IPS-15b (cell line): ENCODE results near the gene IL9.
"Not testable (repeated sequence)": the region's sequence is repeated elsewhere in the genome, so short reads cannot be mapped to it uniquely, and the experiment has no call there.

Experiments
- H3K27me3 ChIP-seq: one replicate; pipeline ENCODE4 v1.6.1; 2013; ENCODE audit warnings: low read length; ENCODE audit not compliant: control insufficient read depth, insufficient read depth
- H3K36me3 ChIP-seq: one replicate; pipeline ENCODE4 v1.6.1; 2013; ENCODE audit warnings: low read length; ENCODE audit not compliant: control insufficient read depth, insufficient read depth
- H3K4me1 ChIP-seq: one replicate; pipeline ENCODE4 v1.6.1; 2013; ENCODE audit warnings: mild to moderate bottlenecking, low read length; ENCODE audit not compliant: control insufficient read depth, insufficient read depth
- H3K4me3 ChIP-seq: one replicate; pipeline ENCODE4 v1.5.1; 2013; ENCODE audit warnings: low read depth, low read length
- H3K9ac ChIP-seq: one replicate; pipeline ENCODE4 v1.6.1; 2013; ENCODE audit warnings: low read depth, mild to moderate bottlenecking, low read length
- H3K9me3 ChIP-seq: one replicate; pipeline ENCODE4 v1.6.1; 2013; ENCODE audit warnings: mild to moderate bottlenecking, low read length; ENCODE audit not compliant: control insufficient read depth, insufficient read depth

IL9 gene

DNA sequence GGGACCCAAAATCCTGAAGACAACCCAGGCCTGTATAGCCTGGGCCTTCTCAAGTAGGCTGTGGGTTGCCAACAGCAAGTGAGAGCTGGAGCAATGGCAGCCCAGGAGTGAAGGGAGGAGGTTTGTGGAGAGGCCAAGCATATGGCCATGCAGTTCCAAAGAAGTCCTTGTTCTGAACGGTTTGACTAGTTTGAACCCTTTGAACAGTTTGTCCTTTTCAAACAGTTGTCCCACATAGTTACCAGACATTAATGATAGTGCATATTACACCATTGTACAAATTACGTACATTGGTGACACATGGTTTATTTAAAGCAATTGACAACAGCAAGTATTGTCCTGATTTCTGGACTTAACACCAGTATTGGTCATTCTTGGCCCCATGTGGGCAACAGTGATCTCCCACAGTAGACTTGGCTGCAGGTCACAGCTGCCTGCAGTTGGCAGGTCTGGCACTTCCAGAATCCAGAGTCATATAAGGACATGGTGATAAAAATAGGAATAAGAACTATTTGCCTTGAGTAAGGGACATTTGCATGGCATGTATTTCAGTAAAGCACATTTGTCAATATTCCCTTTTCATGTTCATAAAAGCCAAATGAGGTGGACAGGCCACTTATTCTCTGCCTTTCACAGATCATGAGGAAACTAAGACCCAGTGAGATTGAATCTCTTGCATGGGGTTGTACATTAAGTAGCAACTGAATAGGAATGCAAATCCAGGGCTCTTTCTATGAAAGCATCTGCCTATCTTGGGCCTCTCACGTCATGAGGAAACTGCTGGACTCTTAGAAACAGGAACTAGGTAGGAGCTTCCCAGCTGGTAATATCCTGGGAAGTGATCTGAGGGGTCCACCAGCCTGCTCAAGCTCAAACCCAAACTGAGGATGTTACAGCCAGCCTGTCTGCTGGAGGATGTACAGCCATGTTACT is 30.9 kb downstream of the IL9 start:
- no peak overlapping the region for H3K4me3 ChIP-seq
- no peaks in the 10 kb centered on the region for H3K27me3 ChIP-seq
- H3K4me1 ChIP-seq = no peaks in the 10 kb centered on the region
- no peak overlapping the region for H3K9ac ChIP-seq
- H3K36me3 ChIP-seq = no peaks in the 10 kb centered on the region
- H3K9me3 ChIP-seq = no peaks in the 10 kb centered on the region

DNA sequence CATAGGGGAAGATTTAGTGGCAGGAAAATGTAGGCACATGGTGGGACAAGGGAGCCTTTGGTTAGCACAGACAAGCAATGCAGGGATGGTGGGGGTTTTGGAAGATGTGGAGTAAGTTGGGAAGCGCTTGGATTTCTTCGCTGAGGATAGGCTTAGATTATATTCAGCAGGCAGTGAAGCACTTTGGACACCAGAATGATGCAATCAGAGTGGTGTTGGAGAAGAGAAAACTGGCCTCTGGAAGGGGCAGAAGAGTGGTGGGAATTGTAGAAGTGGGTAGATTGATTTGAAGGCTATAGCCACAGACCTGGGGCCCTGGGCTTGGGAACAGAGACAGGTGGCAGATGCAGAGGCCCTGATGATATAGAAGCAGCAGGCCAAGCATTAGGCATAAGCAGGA is 32.9 kb downstream of the IL9 start:
- Histone ChIP-seq H3K4me1 (no peaks in the 10 kb centered on the region), H3K9ac (no peak overlapping the region), H3K4me3 (no peak overlapping the region), H3K27me3 (no peaks in the 10 kb centered on the region), H3K9me3 (no peaks in the 10 kb centered on the region), H3K36me3 (no peaks in the 10 kb centered on the region)

DNA sequence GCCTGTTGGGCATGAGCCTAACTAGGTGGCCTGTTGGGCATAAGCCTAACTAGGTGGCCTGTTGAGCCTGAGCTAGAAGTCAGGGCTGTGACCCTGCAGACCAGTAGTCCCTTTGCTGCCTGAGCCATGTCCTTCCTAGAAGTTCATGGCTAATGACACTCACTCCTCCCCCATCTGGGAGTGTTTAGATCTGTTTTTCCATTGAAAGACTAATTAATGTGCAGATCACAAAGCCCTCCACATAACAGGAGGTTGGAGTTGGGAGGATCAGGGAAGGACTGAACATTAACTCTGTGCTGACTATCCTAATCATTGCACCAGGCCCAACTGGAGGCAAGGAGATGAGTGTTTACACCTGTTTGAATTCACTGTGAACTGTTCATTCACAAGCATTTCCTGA is 33.6 kb downstream of the IL9 start:
- Histone ChIP-seq H3K9me3 (no peaks in the 10 kb centered on the region), H3K9ac (no peak overlapping the region), H3K4me3 (no peak overlapping the region), H3K36me3 (no peaks in the 10 kb centered on the region), H3K4me1 (no peaks in the 10 kb centered on the region), H3K27me3 (no peaks in the 10 kb centered on the region)

DNA sequence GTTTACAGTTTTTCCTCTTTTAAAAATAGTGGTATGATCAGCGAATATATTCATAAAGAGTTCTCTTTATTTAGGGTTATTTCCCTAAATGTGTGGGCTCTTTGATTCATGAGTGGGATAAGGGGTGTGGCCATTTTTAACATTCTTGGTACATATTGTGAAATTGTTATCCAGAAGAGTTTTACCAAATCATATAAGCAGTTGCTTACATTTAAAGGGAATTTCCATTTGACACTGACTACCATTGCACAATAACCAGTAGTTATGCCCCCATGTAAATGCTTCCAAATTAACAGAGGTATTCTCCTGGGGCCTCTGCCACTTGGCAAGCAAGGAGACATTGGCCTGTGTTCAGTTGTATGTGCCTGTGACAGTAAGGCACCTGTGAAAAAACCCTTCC is 34.0 kb downstream of the IL9 start:
- Histone ChIP-seq H3K9me3 (no peaks in the 10 kb centered on the region), H3K9ac (no peak overlapping the region), H3K27me3 (no peaks in the 10 kb centered on the region), H3K4me1 (no peaks in the 10 kb centered on the region), H3K4me3 (no peak overlapping the region), H3K36me3 (no peaks in the 10 kb centered on the region)

DNA sequence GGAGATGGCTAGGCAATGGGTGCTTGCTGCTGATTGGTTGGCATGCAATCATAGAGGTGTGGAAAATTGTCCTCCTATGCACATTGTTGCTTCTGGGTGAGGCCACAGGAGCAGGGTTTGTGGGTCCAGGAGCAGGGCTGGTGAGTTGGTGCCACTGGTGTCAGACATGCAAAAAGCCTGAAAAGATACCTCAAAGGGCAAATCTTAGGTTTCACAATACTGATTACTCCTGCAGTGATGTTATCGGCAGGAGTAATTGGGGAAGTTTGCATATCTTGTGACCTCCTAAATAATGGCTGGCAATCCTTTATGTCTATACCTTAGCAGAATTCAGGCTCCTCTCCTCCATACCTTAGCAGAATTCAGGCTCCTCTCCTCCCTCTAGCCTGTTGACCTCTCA is 36.0 kb downstream of the IL9 start:
- Histone ChIP-seq H3K4me1 (no peaks in the 10 kb centered on the region), H3K4me3 (no peak overlapping the region), H3K36me3 (no peaks in the 10 kb centered on the region), H3K27me3 (peaks cover 2% of the 10 kb centered on the region), H3K9ac (no peak overlapping the region), H3K9me3 (no peaks in the 10 kb centered on the region)

DNA sequence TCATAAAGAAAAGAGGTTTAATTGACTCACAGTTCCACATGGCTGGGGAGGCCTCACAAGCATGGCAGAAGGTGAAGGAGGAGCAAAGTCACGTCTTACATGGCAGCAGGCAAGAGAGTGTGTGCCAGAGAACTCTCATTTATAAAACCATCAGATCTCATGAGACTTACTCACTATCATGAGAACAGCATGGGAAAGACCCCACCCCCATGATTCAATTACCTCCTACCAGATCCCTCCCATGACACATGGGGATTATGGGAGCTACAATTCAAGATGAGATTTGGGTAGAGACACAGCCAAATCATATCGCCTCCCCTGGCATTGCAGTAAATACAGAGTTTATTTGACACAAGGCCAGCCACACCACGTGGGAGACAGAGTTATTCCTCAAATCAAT is 36.5 kb downstream of the IL9 start:
- not testable (repeated sequence) for H3K9ac ChIP-seq, H3K36me3 ChIP-seq, H3K4me1 ChIP-seq, H3K27me3 ChIP-seq, H3K4me3 ChIP-seq, H3K9me3 ChIP-seq

DNA sequence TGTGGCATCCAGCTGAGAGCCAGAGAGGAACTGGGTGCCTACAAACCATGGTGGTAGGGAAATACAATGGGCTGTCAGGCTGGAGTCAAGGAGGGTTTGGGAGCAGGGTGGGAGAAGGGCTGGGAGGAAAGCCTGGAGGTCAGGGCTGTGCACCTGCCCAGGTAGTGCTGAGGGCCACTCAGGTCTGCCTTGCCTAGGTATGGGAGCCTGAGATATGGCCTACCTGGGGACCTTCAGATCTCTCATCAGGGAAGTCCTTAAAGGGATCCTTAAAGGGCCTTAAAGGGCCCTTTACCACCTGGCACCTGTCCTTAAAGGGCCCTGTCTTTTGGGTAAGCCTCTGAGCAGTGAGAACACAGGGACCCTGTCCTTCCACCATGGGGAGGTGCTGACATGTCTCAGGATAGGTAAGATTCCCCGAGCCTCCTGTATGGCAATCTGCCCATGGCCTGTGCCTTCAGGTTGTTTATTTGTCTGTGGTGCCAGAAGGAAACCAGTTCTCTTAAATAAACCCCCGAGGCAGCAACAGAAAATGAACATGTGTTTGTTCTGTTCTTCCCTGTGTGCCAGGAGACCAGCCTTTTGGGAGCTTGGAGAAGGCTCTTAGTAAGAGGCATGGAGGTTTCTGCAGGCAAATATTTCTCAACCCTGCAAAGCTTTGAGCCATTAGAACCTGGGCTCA is 37.9 kb downstream of the IL9 start:
- Histone ChIP-seq H3K9me3 (no peaks in the 10 kb centered on the region), H3K27me3 (peaks cover 2% of the 10 kb centered on the region), H3K4me1 (no peaks in the 10 kb centered on the region), H3K4me3 (no peak overlapping the region), H3K36me3 (no peaks in the 10 kb centered on the region), H3K9ac (no peak overlapping the region)

DNA sequence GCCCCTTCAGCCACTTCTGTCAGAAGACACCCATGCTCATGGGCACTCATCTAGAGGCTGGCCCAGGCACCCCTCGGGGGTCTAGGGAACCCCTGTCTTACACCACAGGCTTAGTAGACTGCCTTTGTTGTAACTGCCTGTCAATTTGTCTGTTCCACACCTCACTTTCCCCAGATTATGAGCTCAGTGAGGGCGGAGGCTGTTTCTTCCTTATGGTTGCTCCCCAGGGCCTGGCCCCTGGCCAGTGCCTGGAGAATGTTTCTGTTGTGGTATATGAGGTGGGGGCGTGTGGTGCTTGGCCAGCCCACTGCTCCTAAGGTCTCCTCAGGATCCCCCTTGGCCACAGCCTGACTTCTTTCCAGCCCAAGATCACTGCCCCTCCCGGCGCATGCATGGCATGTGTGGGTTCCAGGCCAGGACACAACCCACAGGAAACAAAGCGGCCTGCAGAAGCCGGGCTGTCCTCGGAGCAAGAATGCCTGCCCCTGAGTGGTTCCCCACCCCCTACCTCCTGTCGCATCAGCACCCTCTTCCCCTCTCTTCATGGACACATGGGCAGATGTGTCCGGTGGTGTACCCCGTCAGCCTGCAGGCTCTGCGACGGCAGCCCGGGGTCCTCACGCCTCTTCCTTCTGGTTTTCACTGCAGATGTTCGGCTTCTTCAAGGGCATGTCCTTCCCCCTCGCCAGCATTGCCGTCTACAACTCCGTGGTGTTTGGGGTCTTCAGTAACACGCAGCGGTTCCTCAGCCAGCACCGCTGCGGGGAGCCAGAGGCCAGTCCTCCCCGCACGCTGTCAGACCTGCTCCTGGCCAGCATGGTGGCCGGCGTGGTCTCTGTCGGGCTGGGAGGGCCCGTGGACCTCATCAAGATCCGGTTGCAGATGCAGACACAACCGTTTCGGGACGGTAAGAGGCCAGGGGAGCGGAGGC is 43.5 kb downstream of the IL9 start:
- no peak overlapping the region for H3K9ac ChIP-seq
- no peaks in the 10 kb centered on the region for H3K4me1 ChIP-seq
- H3K36me3 ChIP-seq = no peaks in the 10 kb centered on the region
- no peaks in the 10 kb centered on the region for H3K9me3 ChIP-seq
- peaks cover 2% of the 10 kb centered on the region for H3K27me3 ChIP-seq
- no peak overlapping the region for H3K4me3 ChIP-seq

DNA sequence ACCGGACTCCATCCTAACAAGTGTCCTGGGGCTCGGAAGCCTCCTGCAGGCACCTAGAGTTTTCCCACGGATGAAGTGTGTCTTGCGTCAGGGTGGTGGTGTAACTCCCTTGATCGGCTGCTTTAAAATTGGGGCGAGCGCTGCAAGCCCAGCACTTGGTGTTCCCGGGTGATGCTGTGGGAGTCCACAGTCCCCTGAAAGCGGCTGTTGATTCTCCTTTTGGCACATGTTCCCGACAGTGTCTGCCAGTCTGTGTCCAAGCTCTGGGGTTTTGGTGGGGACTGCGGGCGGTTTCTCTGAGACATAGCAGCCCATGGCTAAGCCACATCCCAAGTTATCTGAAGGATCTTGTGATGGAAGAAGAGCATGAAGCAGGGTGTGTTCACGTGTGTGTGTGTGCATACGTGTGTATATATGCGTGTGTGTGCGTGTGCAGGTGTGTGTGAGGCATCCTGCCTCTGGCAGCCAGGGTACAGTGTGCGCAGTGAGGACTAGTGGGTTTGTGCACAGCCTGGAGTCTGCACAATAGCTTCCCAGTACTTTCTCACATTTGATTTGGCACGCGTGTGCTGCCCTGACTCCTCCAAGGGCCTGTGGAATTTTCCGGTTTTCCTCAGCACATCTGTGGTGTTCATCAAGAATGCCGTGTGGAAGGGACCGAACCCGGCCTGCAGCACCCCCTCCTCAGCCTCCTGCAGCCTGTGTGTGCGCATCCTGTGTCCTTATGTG is 44.3 kb downstream of the IL9 start:
- Histone ChIP-seq H3K4me3 (no peak overlapping the region), H3K9me3 (no peaks in the 10 kb centered on the region), H3K36me3 (no peaks in the 10 kb centered on the region), H3K27me3 (peaks cover 2% of the 10 kb centered on the region), H3K4me1 (no peaks in the 10 kb centered on the region), H3K9ac (no peak overlapping the region)

DNA sequence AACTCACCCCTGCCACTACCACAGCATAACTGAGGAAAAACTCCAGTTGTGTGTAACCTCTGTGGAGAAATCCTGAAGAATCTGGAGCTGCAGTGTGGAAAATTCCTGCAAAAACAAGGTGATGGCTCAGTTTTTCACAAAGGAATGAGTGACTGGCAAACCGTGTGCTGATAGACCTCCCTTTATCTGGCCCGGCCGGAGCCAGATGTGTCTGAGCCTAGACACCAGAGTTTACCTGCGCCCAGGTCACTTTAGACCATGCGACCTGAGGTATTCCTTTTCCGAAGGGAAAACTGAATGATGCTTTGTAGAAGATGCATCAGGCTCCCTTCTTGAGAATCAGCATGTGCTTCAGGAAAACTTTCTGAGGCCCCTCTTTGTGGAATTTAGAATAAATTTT is 45.0 kb downstream of the IL9 start:
- no peaks in the 10 kb centered on the region for H3K27me3 ChIP-seq

DNA sequence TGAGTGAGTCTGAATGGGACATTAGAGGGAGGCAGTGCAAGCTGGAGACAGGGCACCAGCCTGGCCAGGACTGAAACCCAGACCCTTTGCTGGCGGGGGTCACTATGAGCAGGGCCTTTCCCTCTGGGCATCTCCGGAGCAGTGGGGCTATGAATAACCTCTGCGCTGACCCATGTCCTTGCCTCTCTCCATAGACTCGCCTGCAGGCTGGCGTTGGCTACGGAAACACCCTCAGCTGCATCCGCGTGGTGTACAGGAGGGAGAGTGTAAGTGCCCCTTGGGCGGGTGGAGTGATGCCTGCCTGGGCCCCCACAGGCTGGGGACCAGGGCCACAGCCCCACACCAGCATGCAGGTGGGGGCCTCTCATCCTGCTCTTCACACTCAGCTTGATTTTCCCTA is 45.4 kb downstream of the IL9 start:
- no peaks in the 10 kb centered on the region for H3K9me3 ChIP-seq
- no peaks in the 10 kb centered on the region for H3K36me3 ChIP-seq
- no peaks in the 10 kb centered on the region for H3K4me1 ChIP-seq
- no peak overlapping the region for H3K9ac ChIP-seq
- no peak overlapping the region for H3K4me3 ChIP-seq
- H3K27me3 ChIP-seq = no peaks in the 10 kb centered on the region

More for the DNA sequence above, 45.0 kb downstream of the IL9 start:
- Histone ChIP-seq H3K9ac (no peak overlapping the region), H3K9me3 (no peaks in the 10 kb centered on the region), H3K36me3 (no peaks in the 10 kb centered on the region), H3K4me1 (no peaks in the 10 kb centered on the region), H3K4me3 (no peak overlapping the region)
